ENCODE results near the gene PDGFRB.

- TF ChIP-seq, protein P1, sequence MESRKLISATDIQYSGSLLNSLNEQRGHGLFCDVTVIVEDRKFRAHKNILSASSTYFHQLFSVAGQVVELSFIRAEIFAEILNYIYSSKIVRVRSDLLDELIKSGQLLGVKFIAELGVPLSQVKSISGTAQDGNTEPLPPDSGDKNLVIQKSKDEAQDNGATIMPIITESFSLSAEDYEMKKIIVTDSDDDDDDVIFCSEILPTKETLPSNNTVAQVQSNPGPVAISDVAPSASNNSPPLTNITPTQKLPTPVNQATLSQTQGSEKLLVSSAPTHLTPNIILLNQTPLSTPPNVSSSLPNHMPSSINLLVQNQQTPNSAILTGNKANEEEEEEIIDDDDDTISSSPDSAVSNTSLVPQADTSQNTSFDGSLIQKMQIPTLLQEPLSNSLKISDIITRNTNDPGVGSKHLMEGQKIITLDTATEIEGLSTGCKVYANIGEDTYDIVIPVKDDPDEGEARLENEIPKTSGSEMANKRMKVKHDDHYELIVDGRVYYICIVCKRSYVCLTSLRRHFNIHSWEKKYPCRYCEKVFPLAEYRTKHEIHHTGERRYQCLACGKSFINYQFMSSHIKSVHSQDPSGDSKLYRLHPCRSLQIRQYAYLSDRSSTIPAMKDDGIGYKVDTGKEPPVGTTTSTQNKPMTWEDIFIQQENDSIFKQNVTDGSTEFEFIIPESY (IDR thresholded peaks at IDR 0.05): no peak
- no peak for TF ChIP-seq POLR2A (IDR thresholded peaks at IDR 0.05; ENCODE audit: low read depth, low read length)
- TF ChIP-seq, protein P2, sequence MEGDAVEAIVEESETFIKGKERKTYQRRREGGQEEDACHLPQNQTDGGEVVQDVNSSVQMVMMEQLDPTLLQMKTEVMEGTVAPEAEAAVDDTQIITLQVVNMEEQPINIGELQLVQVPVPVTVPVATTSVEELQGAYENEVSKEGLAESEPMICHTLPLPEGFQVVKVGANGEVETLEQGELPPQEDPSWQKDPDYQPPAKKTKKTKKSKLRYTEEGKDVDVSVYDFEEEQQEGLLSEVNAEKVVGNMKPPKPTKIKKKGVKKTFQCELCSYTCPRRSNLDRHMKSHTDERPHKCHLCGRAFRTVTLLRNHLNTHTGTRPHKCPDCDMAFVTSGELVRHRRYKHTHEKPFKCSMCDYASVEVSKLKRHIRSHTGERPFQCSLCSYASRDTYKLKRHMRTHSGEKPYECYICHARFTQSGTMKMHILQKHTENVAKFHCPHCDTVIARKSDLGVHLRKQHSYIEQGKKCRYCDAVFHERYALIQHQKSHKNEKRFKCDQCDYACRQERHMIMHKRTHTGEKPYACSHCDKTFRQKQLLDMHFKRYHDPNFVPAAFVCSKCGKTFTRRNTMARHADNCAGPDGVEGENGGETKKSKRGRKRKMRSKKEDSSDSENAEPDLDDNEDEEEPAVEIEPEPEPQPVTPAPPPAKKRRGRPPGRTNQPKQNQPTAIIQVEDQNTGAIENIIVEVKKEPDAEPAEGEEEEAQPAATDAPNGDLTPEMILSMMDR (IDR thresholded peaks at IDR 0.05 in 2 of 3, conservative IDR thresholded peaks at IDR 0.05 in 1 of 3; ENCODE audit: control insufficient read depth in 2 of 3, extremely low read depth in 1 of 3, insufficient read depth in 1 of 3, low read depth in 3 of 3, low read length in 3 of 3): no peak
- no peak for TF ChIP-seq ZNF384 (IDR thresholded peaks at IDR 0.05; ENCODE audit: borderline replicate concordance, low read depth, low read length)
- no peak for TF ChIP-seq HDAC2 (IDR thresholded peaks at IDR 0.05)
- no peak for TF ChIP-seq SMC3 (IDR thresholded peaks at IDR 0.05; ENCODE audit: borderline replicate concordance, low read length)
- no peak for TF ChIP-seq MXI1 (IDR thresholded peaks at IDR 0.05; ENCODE audit: low read depth, low read length)
- TF ChIP-seq CHD2 (IDR thresholded peaks at IDR 0.05; ENCODE audit: borderline replicate concordance, low read depth, low read length): no peak
- TF ChIP-seq SREBF2 (IDR thresholded peaks at IDR 0.05; ENCODE audit: low read length): no peak
- TF ChIP-seq CEBPB (IDR thresholded peaks at IDR 0.05; ENCODE audit: borderline replicate concordance in 1 of 2, low read depth in 2 of 2, low read length in 2 of 2): no peak
- no peak for TF ChIP-seq POLR2AphosphoS5 (IDR thresholded peaks at IDR 0.05; ENCODE audit: low read length)
Observed at GRCh38 chr5:150080696-150081435, 74.8 kb downstream of the PDGFRB start.
